ENCODE data around the gene NCBP3. TPM values are rescaled to one million over a fixed set of nuclear protein-coding genes. Genes with fewer than 3 reads are reported as not detected.

The NCBP3 gene
- total and polyA plus RNA-seq, 9 of the 15 experiments (the other 6 are each of a cell fraction or from before 2014, with no cell fraction given), result 3.1 to 25.5 (median 20.5) TPM

DNA sequence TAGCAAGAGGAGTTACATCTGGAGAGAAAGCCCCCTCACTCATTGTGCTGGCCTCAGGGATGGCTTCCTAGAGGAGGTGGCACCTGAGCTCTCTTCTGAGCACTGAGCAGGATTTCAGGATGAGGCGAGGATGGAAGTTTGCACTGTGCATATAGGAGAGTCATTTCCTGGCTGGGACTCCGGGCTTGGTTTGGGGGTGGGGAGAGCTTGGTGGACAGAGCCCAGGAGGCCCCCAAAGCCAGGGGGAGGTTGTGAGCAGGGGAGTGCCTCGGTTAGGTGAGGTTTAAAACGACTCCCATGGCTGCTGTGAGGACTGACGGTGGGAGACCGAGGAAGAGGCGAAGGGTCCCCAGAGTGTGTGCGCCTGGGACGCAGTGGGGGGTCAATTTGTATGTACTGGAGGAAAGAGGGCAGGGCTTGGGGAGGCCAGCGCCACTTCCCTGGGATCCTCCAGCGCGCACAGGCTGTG, 45.6 kb upstream of the NCBP3 start:
- in situ Hi-C loops (cut with MboI), result no loop called here
- CTCF ChIA-PET (ENCODE audit: low intra/inter-chr PET ratio), result no interaction called here
- peak overlapping the region; percentile 63; the same call in 1 of the 2 replicates for H2AFZ ChIP-seq (ENCODE audit: low read depth, low read length)
- DNase-seq (ENCODE audit: extremely low read depth in 1 of 4, low spot score in 3 of 4) (no peak), FAIRE-seq (no peak), ATAC-seq (no peak)
- peak overlapping the region; percentile 78 for H3K4me2 ChIP-seq (ENCODE audit: insufficient read depth, low read length)
- H3K9ac ChIP-seq (ENCODE audit: insufficient read depth in 1 of 2, low read depth in 2 of 2, low read length in 2 of 2), result peak overlapping the region; percentile 30 to 90; a peak in 3 of 4 replicates
- 25% methylated on average over 1 of the region's 12 CpGs for WGBS (ENCODE audit: insufficient coverage, low coverage, missing lambda C conversion rate)
- H3K79me2 ChIP-seq (ENCODE audit: control insufficient read depth, insufficient read depth, low read length), result peaks cover 36% of the 10 kb centered on the region
- H3K36me3 ChIP-seq (ENCODE audit: control insufficient read depth, insufficient read depth, low read length), result no peaks in the 10 kb centered on the region
- H3K9me1 ChIP-seq (ENCODE audit: control insufficient read depth, insufficient read depth, low read length), result no peaks in the 10 kb centered on the region
- H4K20me1 ChIP-seq (replicated peaks; ENCODE audit: control insufficient read depth, insufficient read depth, low read length), result no peaks in the 10 kb centered on the region
- TSS peak; percentile 38 for BruUV-seq (replicated peaks)
- H3K9me3 ChIP-seq (replicated peaks; ENCODE audit: control insufficient read depth, insufficient read depth, low read depth, low read length), result no peaks in the 10 kb centered on the region
- no peaks in the 10 kb centered on the region for H3K27me3 ChIP-seq (ENCODE audit: control insufficient read depth in 2 of 2, insufficient read depth in 2 of 2, low read length in 2 of 2)
- peaks cover 33 to 74% of the 10 kb centered on the region in 2 experiments for H3K4me1 ChIP-seq (replicated peaks in 1 of 2; ENCODE audit: control insufficient read depth in 2 of 2, insufficient read depth in 2 of 2, low read length in 2 of 2)
- H3K4me3 ChIP-seq, result peak overlapping the region; percentile 61
- POLR2A ChIA-PET, result interaction anchor here (0.7 kb wide), 1 partner anchor 33 kb away, joined by 3 read pairs; no protein-coding TSS in a partner anchor
- intact Hi-C loops (cut with micrococcal nuclease), result no loop called here
- H3K27ac ChIP-seq (ENCODE audit: extremely low read depth, low read depth, low read length), result no peak overlapping the region
- TF ChIP-seq THAP12 (CRISPR knock-in tag; IDR thresholded peaks at IDR 0.05) (no peak), ZBTB49 (CRISPR knock-in tag; IDR thresholded peaks at IDR 0.05; ENCODE audit: borderline replicate concordance) (no peak), SRSF3 (IDR thresholded peaks at IDR 0.05; ENCODE audit: insufficient read depth, low read length) (no peak), KLF16 (IDR thresholded peaks at IDR 0.05) (no peak), TEAD2 (tag; IDR thresholded peaks at IDR 0.05) (no peak), ZFP91 (CRISPR knock-in tag; IDR thresholded peaks at IDR 0.05) (no peak), MIER1 (IDR thresholded peaks at IDR 0.05; ENCODE audit: low read depth) (no peak), SP1 (CRISPR knock-in tag; IDR thresholded peaks at IDR 0.05) (no peak), ARNT (IDR thresholded peaks at IDR 0.05) (no peak), TBL1XR1 (IDR thresholded peaks at IDR 0.05; ENCODE audit: low read length in 2 of 2) (no peak), CREM (IDR thresholded peaks at IDR 0.05; ENCODE audit: low read depth) (no peak), ZNF124 (CRISPR knock-in tag; IDR thresholded peaks at IDR 0.05) (no peak), ZNF408 (CRISPR knock-in tag; IDR thresholded peaks at IDR 0.05; ENCODE audit: low read depth) (no peak), MLX (CRISPR knock-in tag; conservative IDR thresholded peaks at IDR 0.05) (no peak), RCOR1 (IDR thresholded peaks at IDR 0.05; ENCODE audit: borderline replicate concordance in 1 of 2, low read depth in 2 of 2, low read length in 2 of 2) (no peak)
